Right lobe of liver (tissue), 6 donors: ENCODE results near the gene PPM1A. TPM values are rescaled to one million over a fixed set of nuclear protein-coding genes. Genes with fewer than 3 reads are reported as not detected.

Source experiments
- ATAC-seq, 4 donors: fragments of 200-7000 bp; cut with Tn5 transposase; one replicate each; pipeline ENCODE4 v1.9.1; 2020; ENCODE audit warnings: mild to moderate bottlenecking in 4 of 4, moderate library complexity in 4 of 4
- DNase-seq, 3 donors: peaks; one replicate each; pipeline ENCODE4 v3.0.0-alpha.2; 2020
- H3K27ac ChIP-seq, 3 donors: fragments of 200-600 bp; one replicate each; pipeline ENCODE4 v1.8.0; 2022
- H3K27me3 ChIP-seq, 2 donors: fragments of 200-600 bp; one replicate each; pipeline ENCODE4 v1.8.0; 2022
- H3K36me3 ChIP-seq, 4 donors: fragments of 200-600 bp; sonication (generic) in 1 of 4; one replicate each; pipeline versions ENCODE4 v1.5.1 to v1.8.0; 2017 to 2022; ENCODE audit warnings: control low read depth in 1 of 4
- H3K4me1 ChIP-seq, 4 donors: fragments of 200-600 bp; sonication (generic) in 1 of 4; one replicate each; pipeline versions ENCODE4 v1.5.1 to v1.8.0; 2017 to 2022; ENCODE audit warnings: control low read depth in 1 of 4
- H3K4me3 ChIP-seq, 3 donors: fragments of 200-600 bp; one replicate each; pipeline ENCODE4 v1.8.0; 2022
- H3K9me3 ChIP-seq, 4 donors: fragments of 200-600 bp; sonication (generic) in 1 of 4; one replicate each; pipeline versions ENCODE4 v1.5.1 to v1.8.0; 2017 to 2022; ENCODE audit warnings: control low read depth in 1 of 4
- POLR2A ChIP-seq: fragments of 450-650 bp; IDR thresholded peaks from one replicate; pipeline ENCODE4 v1.6.1; 2017; ENCODE audit warnings: antibody characterized with exemption, mild to moderate bottlenecking
- whole genome bisulfite sequencing: methylation state at CpG from one replicate; pipeline ENCODE4 v1.1.6; 2018; ENCODE audit warnings: low coverage, low lambda C conversion rate; ENCODE audit not compliant: insufficient coverage; ENCODE audit errors: missing lambda C conversion rate; 5-methylcytosine and 5-hydroxymethylcytosine counted together
- intact Hi-C, 2 donors: fragments of 100-400 bp; cut with DNase I; formaldehyde crosslinking; loops; one replicate each; pipeline versions ENCODE4 v1.11.2 to v1.14.1; 2022
- total RNA-seq, 6 experiments: library from RNA; depleted of rRNA in 2 of 6; stranded (reverse); fragments of >200 nt in 2 of 6; fragmentation: NEBNext Ultra II Directional in 3 of 6; extraction: Animal tissue kit (Norgen Biotek cat#: 25700) in 3 of 6; gene quantifications; one replicate each; pipeline versions ENCODE4 v1.1.0 to v1.2.4, GENCODE V29; 2016 to 2023
- TF ChIP-seq, protein P1 (sequence below), 4 donors: fragments of 200-600 bp in 3 of 4; fragments of 450-650 bp in 1 of 4; IDR thresholded peaks; one replicate each; pipeline versions ENCODE4 v1.5.1 to v1.8.0; 2016 to 2022; ENCODE audit warnings: antibody characterized with exemption in 4 of 4, mild to moderate bottlenecking in 2 of 4
- donor health status: DM: no; HTN: yes; CAD: no.
- donor health status: DM: no; HTN: no; CAD: no.
- donor health status: DM: no; HTN: no; CAD: no.
- donor health status: DM: no; HTN: yes; CAD: no.
- donor health status: DM: no; HTN: yes; CAD: no.

The PPM1A gene
- total RNA-seq, 6 experiments from 2014 or later = 32.6 to 54.7 (median 39.4) TPM

DNA sequence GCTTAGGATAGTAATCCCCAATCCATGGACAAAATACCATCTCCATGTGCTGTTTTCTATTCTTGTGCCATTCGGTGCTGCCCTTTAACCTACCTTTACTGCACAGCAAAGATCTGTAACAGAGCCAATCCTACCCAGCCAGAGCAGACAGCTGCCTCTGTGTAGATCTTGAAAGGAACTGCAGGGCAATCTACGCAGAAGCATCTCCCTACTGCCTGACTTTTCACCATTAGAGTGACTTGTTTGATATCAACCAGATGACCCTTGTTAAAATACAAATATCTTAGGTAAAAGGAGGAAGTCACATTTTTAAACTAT is 33.9 kb upstream of the PPM1A start:
- WGBS = 63% methylated on average over 2 of the region's 2 CpGs
- no peak for ATAC-seq
- Histone ChIP-seq H3K27me3 (no peaks in the 10 kb centered on the region), H3K9me3 (no peaks in the 10 kb centered on the region), H3K27ac (no peak overlapping the region), H3K4me3 (no peak overlapping the region), H3K4me1 (no peaks in the 10 kb centered on the region), H3K36me3 (no peaks in the 10 kb centered on the region)
- TF ChIP-seq, protein P1, sequence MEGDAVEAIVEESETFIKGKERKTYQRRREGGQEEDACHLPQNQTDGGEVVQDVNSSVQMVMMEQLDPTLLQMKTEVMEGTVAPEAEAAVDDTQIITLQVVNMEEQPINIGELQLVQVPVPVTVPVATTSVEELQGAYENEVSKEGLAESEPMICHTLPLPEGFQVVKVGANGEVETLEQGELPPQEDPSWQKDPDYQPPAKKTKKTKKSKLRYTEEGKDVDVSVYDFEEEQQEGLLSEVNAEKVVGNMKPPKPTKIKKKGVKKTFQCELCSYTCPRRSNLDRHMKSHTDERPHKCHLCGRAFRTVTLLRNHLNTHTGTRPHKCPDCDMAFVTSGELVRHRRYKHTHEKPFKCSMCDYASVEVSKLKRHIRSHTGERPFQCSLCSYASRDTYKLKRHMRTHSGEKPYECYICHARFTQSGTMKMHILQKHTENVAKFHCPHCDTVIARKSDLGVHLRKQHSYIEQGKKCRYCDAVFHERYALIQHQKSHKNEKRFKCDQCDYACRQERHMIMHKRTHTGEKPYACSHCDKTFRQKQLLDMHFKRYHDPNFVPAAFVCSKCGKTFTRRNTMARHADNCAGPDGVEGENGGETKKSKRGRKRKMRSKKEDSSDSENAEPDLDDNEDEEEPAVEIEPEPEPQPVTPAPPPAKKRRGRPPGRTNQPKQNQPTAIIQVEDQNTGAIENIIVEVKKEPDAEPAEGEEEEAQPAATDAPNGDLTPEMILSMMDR (IDR thresholded peaks at IDR 0.05) = no peak
- TF ChIP-seq POLR2A = no peak
- no peak for DNase-seq
- intact Hi-C loops = no loop called here

DNA sequence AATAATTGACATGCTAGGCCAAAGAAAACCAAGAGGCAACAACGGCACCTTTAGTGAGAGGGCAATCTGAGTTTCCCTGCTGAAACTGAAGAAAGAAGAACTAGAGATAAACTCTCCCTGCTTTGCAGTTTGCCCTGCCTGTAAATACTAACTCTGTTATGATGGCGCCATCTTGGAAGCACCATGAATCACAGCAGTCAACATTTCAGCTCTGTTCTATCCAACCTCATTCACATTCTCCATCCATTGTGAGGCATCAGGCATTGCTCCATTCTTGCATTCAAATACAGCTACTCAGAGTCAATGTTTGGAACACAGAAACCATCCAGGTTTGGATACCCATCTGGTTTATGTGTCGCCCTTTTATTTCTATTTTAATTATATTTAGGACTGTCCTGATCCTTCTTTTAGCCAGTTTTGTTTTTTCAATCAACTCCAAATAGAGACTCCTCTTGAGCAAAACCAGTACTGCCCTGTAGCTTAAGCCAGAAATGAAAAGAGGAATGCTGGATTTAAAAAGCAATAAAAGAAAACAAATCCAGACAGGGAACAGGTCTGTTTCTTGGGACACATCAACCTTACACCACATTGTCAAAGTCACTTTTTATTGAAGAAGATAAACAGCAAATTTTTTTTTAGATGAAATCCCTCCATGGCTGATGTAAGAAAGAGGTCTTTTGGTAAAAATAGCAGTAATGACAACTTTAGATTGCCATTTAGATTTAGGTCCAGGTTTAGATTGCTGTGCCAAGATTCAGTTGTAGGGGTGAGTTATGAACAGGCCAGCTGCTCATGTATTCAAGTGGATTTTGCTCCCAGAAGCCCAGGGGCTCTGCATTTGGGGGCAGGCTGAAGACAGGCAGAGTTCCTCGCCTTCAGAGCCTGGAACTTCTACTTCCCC is 33.3 kb upstream of the PPM1A start:
- Histone ChIP-seq H3K4me3 (no peak overlapping the region), H3K27me3 (no peaks in the 10 kb centered on the region), H3K4me1 (no peaks in the 10 kb centered on the region), H3K27ac (no peak overlapping the region), H3K36me3 (no peaks in the 10 kb centered on the region), H3K9me3 (no peaks in the 10 kb centered on the region)
- 95% methylated on average over 3 of the region's 4 CpGs for WGBS
- TF ChIP-seq POLR2A = no peak
- TF ChIP-seq, protein P1 (IDR thresholded peaks at IDR 0.05) = no peak
- DNase-seq (no peak), ATAC-seq (no peak)
- intact Hi-C loops = no loop called here

DNA sequence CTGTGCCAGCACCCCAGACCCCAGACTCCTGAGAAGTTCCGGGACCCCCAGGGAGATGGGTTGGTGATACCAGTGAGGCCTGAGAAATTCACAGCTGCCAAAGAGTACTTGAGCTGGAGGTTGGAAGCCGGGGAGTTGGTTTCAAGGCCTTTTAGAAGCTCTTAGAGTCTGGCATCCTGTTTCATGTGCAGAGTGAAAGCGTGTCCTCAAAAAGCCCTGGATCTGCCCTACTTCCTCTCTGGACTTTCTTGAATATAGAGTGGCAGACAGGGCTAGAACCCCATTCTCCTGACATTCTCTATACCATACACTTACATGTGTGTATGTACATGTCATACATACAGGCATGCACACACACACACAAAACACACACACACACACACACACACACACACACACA is 31.3 kb upstream of the PPM1A start:
- Histone ChIP-seq H3K27me3 (no peaks in the 10 kb centered on the region), H3K9me3 (no peaks in the 10 kb centered on the region), H3K4me3 (no peak overlapping the region), H3K36me3 (no peaks in the 10 kb centered on the region), H3K4me1 (peaks cover 0 to 11% (median 5%) of the 10 kb centered on the region in 4 donors), H3K27ac (no peak overlapping the region)
- DNase-seq = no peak
- no peak for ATAC-seq
- TF ChIP-seq POLR2A = no peak
- TF ChIP-seq, protein P1 (IDR thresholded peaks at IDR 0.05) = no peak
- intact Hi-C loops = no loop called here
- 56% methylated on average over 2 of the region's 3 CpGs for WGBS

DNA sequence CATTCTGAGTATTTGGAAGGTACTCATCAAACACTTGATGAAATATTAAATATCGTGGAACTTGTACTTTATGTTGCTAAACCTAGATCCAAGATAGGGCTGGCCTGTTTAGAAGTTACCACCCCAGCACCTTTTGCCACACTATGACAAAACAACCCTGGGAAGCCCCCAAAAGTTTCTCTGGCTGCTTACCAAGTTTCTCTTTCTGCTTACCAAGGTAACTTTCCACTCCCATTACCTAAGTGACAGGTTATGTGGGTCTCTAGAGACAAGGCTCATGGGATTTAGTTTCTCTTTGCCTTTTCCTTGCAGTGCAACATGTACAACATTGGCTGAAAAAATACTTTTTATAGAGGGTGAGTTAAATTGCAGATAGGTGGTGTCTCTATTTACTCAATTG is 28.9 kb upstream of the PPM1A start:
- no peak overlapping the region for H3K27ac ChIP-seq
- no peak for DNase-seq
- no peak overlapping the region for H3K4me3 ChIP-seq
- WGBS = 89% methylated on average over 1 of the region's 1 CpG
- intact Hi-C loops = no loop called here
- H3K9me3 ChIP-seq = no peaks in the 10 kb centered on the region
- TF ChIP-seq POLR2A = no peak
- TF ChIP-seq, protein P1 (IDR thresholded peaks at IDR 0.05) = no peak
- H3K36me3 ChIP-seq = no peaks in the 10 kb centered on the region
- no peak for ATAC-seq
- H3K4me1 ChIP-seq = peaks cover 0 to 13% (median 6%) of the 10 kb centered on the region in 4 donors
- no peaks in the 10 kb centered on the region for H3K27me3 ChIP-seq
